Smooth muscle cell (in vitro differentiated cells): ENCODE data around the gene ATAD1. TPM values are rescaled to one million over a fixed set of nuclear protein-coding genes. Genes with fewer than 3 reads are reported as not detected.

Experiments used
- DNase-seq: peaks from one replicate; lab custom pipeline; 2025; ENCODE audit not compliant: unreplicated experiment; lab: John Stamatoyannopoulos, UW
- H2AFZ ChIP-seq: fragments of 200-600 bp; sonication (generic); 2 replicates; pipeline ENCODE4 v1.6.0; 2016; ENCODE audit warnings: antibody characterized with exemption, low read depth, mild to moderate bottlenecking
- H3F3A ChIP-seq: fragments of 200-600 bp; sonication (generic); 2 replicates; pipeline ENCODE4 v1.6.0; 2017; ENCODE audit warnings: antibody characterized with exemption, low read depth
- H3K27ac ChIP-seq: fragments of 200-600 bp; sonication (generic); 2 replicates; pipeline ENCODE4 v1.5.1; 2016; ENCODE audit warnings: low read depth, mild to moderate bottlenecking
- H3K27me3 ChIP-seq: fragments of 200-600 bp; sonication (generic); 2 replicates; pipeline ENCODE4 v1.6.1; 2016; ENCODE audit warnings: low read depth, mild to moderate bottlenecking
- H3K36me3 ChIP-seq: fragments of 200-600 bp; sonication (generic); 2 replicates; pipeline ENCODE4 v1.5.1; 2016; ENCODE audit warnings: low read depth
- H3K4me1 ChIP-seq: fragments of 200-600 bp; sonication (generic); 2 replicates; pipeline ENCODE4 v1.5.1; 2016; ENCODE audit warnings: low read depth
- H3K4me2 ChIP-seq: fragments of 200-600 bp; sonication (generic); 2 replicates; pipeline ENCODE4 v1.6.0; 2016; ENCODE audit warnings: mild to moderate bottlenecking
- H3K4me3 ChIP-seq: fragments of 200-600 bp; sonication (generic); 2 replicates; pipeline ENCODE4 v1.5.1; 2016; ENCODE audit warnings: mild to moderate bottlenecking
- H3K79me2 ChIP-seq: fragments of 200-600 bp; sonication (generic); 2 replicates; pipeline ENCODE4 v1.6.0; 2016; ENCODE audit warnings: low read depth, mild to moderate bottlenecking
- H3K9ac ChIP-seq: fragments of 200-600 bp; sonication (generic); 2 replicates; pipeline ENCODE4 v1.6.0; 2016; ENCODE audit warnings: low read depth
- H3K9me3 ChIP-seq: fragments of 200-600 bp; sonication (generic); replicated peaks from 2 replicates; pipeline ENCODE4 v1.5.1; 2016; ENCODE audit warnings: low read depth
- H4K20me1 ChIP-seq: fragments of 200-600 bp; sonication (generic); 2 replicates; pipeline ENCODE4 v1.6.0; 2016; ENCODE audit warnings: low read depth
- WGBS: methylation state at CpG from one replicate; pipeline ENCODE4 v1.1.7; 2016; ENCODE audit warnings: low lambda C conversion rate; 5-methylcytosine and 5-hydroxymethylcytosine counted together
- polyA plus RNA-seq: library from polyadenylated mRNA; unstranded; fragments of >200 nt; fragmentation: Nextera tagmentation; extraction: Ambion mirVana; gene quantifications from 2 replicates; pipeline ENCODE4 v1.2.1, GENCODE V29; 2016
- total RNA-seq: library from RNA; depleted of rRNA; stranded (reverse); fragments of >200 nt; gene quantifications from 2 replicates; pipeline ENCODE4 v1.2.3, GENCODE V29; 2014
- TF ChIP-seq, protein P1 (sequence below): fragments of 200-600 bp; sonication (generic); IDR thresholded peaks from 2 replicates; pipeline ENCODE4 v1.5.1; 2017; ENCODE audit warnings: borderline replicate concordance, mild to moderate bottlenecking, antibody characterized with exemption; ENCODE audit not compliant: insufficient read depth, poor library complexity, severe bottlenecking

The ATAD1 gene
- total and polyA plus RNA-seq, 2 experiments from 2014 or later, result 38.1 to 71.8 TPM

GRCh38 chr10:87722716-87723115, 95.3 kb downstream of the ATAD1 start:
- no peak for DNase-seq
- TF ChIP-seq, protein P1, sequence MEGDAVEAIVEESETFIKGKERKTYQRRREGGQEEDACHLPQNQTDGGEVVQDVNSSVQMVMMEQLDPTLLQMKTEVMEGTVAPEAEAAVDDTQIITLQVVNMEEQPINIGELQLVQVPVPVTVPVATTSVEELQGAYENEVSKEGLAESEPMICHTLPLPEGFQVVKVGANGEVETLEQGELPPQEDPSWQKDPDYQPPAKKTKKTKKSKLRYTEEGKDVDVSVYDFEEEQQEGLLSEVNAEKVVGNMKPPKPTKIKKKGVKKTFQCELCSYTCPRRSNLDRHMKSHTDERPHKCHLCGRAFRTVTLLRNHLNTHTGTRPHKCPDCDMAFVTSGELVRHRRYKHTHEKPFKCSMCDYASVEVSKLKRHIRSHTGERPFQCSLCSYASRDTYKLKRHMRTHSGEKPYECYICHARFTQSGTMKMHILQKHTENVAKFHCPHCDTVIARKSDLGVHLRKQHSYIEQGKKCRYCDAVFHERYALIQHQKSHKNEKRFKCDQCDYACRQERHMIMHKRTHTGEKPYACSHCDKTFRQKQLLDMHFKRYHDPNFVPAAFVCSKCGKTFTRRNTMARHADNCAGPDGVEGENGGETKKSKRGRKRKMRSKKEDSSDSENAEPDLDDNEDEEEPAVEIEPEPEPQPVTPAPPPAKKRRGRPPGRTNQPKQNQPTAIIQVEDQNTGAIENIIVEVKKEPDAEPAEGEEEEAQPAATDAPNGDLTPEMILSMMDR, result no peak
- H3F3A ChIP-seq, result no peaks in the 10 kb centered on the region
- peaks cover 10% of the 10 kb centered on the region for H4K20me1 ChIP-seq
- H3K9me3 ChIP-seq, result no peaks in the 10 kb centered on the region
- H3K4me1 ChIP-seq, result no peaks in the 10 kb centered on the region
- no peaks in the 10 kb centered on the region for H3K27me3 ChIP-seq
- H3K4me3 ChIP-seq, result no peak overlapping the region
- no peak overlapping the region for H3K4me2 ChIP-seq
- H3K79me2 ChIP-seq, result no peaks in the 10 kb centered on the region
- H3K27ac ChIP-seq, result no peak overlapping the region
- peaks cover 9% of the 10 kb centered on the region for H3K36me3 ChIP-seq
- 76% methylated on average over 4 of the region's 4 CpGs for WGBS
- no peak overlapping the region for H2AFZ ChIP-seq
- H3K9ac ChIP-seq, result no peak overlapping the region

DNA sequence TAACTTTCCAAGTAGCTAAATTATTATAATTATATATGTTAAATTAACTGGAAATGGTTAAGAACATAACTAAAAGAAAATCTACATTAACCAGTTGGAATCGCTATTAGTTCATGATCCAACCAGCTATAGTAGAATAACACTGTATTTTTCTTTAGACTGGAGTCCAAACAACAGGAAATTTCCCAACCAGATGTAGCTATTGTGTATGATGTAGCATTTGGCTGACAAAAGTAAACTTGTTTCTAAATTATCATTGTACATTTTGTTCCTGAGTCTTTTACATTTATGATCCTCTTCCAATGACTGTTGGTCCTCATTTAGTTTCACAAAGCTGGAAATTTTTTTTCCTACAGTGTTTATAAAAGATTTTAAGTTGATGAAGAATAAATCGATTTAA, 96.2 kb downstream of the ATAD1 start:
- 98% methylated on average over 2 of the region's 2 CpGs for WGBS
- Histone ChIP-seq H3K4me3 (no peak overlapping the region), H3K9me3 (no peaks in the 10 kb centered on the region), H3K79me2 (no peaks in the 10 kb centered on the region), H2AFZ (no peak overlapping the region), H4K20me1 (peaks cover 10% of the 10 kb centered on the region), H3K27ac (no peak overlapping the region), H3K27me3 (no peaks in the 10 kb centered on the region), H3K4me2 (no peak overlapping the region), H3F3A (no peaks in the 10 kb centered on the region), H3K9ac (no peak overlapping the region), H3K36me3 (peaks cover 11% of the 10 kb centered on the region), H3K4me1 (no peaks in the 10 kb centered on the region)
- TF ChIP-seq, protein P1, result no peak
- DNase-seq, result no peak

DNA sequence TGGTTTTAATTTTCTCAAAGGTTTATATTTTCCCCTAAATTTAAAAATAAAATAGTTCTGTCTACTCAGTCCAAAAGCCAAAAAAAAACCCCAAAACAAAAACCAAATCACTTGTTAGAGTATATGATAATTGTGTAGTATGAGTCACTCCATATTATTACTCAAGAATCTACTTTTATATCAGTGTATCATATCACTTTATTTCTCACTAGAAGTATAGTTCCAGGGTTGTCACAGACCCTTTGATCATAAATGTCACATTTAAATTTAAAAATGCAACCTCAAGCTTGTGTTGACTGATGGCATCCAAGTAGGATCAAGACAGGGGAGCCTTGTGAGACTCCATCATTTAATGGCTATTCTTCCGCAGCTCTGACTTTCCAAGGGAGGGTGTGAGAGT, 97.4 kb downstream of the ATAD1 start:
- Histone ChIP-seq H2AFZ (no peak overlapping the region), H3F3A (no peaks in the 10 kb centered on the region), H3K9me3 (no peaks in the 10 kb centered on the region), H3K27me3 (no peaks in the 10 kb centered on the region), H3K4me1 (no peaks in the 10 kb centered on the region), H3K27ac (no peak overlapping the region), H3K4me3 (no peak overlapping the region), H4K20me1 (peaks cover 10% of the 10 kb centered on the region), H3K9ac (no peak overlapping the region), H3K36me3 (peaks cover 16% of the 10 kb centered on the region), H3K4me2 (no peak overlapping the region), H3K79me2 (no peaks in the 10 kb centered on the region)
- no peak for DNase-seq
- WGBS, result 100% methylated on average over 1 of the region's 1 CpG
- TF ChIP-seq, protein P1, result no peak

- WGBS, result 84% methylated on average over 4 of the region's 4 CpGs
- H3K36me3 ChIP-seq, result peaks cover 25% of the 10 kb centered on the region
Observed at GRCh38 chr10:87716348-87716670, 101.7 kb downstream of the ATAD1 start.

More at GRCh38 chr10:87716348-87716670, 101.7 kb downstream of the ATAD1 start:
- no peak overlapping the region for H3K9ac ChIP-seq
- no peak overlapping the region for H3K27ac ChIP-seq
- H3K4me2 ChIP-seq, result no peak overlapping the region
- H3F3A ChIP-seq, result no peaks in the 10 kb centered on the region
- H3K79me2 ChIP-seq, result no peaks in the 10 kb centered on the region
- no peak for DNase-seq
- peaks cover 3% of the 10 kb centered on the region for H4K20me1 ChIP-seq
- no peak overlapping the region for H3K4me3 ChIP-seq
- no peaks in the 10 kb centered on the region for H3K4me1 ChIP-seq
- H3K27me3 ChIP-seq, result no peaks in the 10 kb centered on the region
- TF ChIP-seq, protein P1, result no peak
- H2AFZ ChIP-seq, result no peak overlapping the region
- no peaks in the 10 kb centered on the region for H3K9me3 ChIP-seq
